GM23338 (cell line): ENCODE results near the gene SSBP2. TPM values are rescaled to one million over a fixed set of nuclear protein-coding genes. Genes with fewer than 3 reads are reported as not detected.
A peak's percentile ranks its signal among the peaks of the same experiment; 100 is the strongest.

ENCODE experiments used
- ATAC-seq: fragments of 200-7000 bp; cut with Tn5 transposase; 3 replicates; pipeline ENCODE4 v1.9.1; 2020
- DNase-seq: peaks from one replicate; pipeline ENCODE4 v3.0.0-alpha.2; 2015; ENCODE audit warnings: low spot score
- H2AFZ ChIP-seq: fragments of 200-600 bp; sonication (generic); 2 replicates; pipeline ENCODE4 v1.8.0; 2016; ENCODE audit warnings: antibody characterized with exemption, mild to moderate bottlenecking, moderate library complexity
- H3F3A ChIP-seq: fragments of 200-600 bp; sonication (generic); replicated peaks from 2 replicates; pipeline ENCODE4 v1.8.0; 2017; ENCODE audit warnings: antibody characterized with exemption, mixed run types, low read depth
- H3K27ac ChIP-seq: fragments of 200-600 bp; sonication (generic); 2 replicates; pipeline ENCODE4 v1.6.1; 2016; ENCODE audit warnings: low read depth
- H3K27me3 ChIP-seq: fragments of 200-600 bp; sonication (generic); 2 replicates; pipeline ENCODE4 v1.8.0; 2016; ENCODE audit warnings: mild to moderate bottlenecking, mixed run types, moderate library complexity; ENCODE audit not compliant: insufficient read depth
- H3K36me3 ChIP-seq: fragments of 200-600 bp; sonication (generic); 2 replicates; pipeline ENCODE4 v1.8.0; 2016; ENCODE audit warnings: mild to moderate bottlenecking; ENCODE audit not compliant: insufficient read depth
- H3K4me1 ChIP-seq: fragments of 200-600 bp; sonication (generic); 2 replicates; pipeline ENCODE4 v1.8.0; 2016; ENCODE audit warnings: mild to moderate bottlenecking, moderate library complexity; ENCODE audit not compliant: insufficient read depth
- H3K4me2 ChIP-seq: fragments of 200-600 bp; sonication (generic); 2 replicates; pipeline ENCODE4 v1.7.1; 2017; ENCODE audit warnings: mixed run types
- H3K4me3 ChIP-seq: fragments of 200-600 bp; sonication (generic); 2 replicates; pipeline ENCODE4 v1.6.1; 2016; ENCODE audit warnings: mixed run types
- H3K79me2 ChIP-seq: fragments of 200-600 bp; sonication (generic); replicated peaks from 2 replicates; pipeline ENCODE4 v1.8.0; 2017; ENCODE audit warnings: mild to moderate bottlenecking; ENCODE audit not compliant: insufficient read depth
- H3K9me2 ChIP-seq: fragments of 200-600 bp; sonication (generic); 2 replicates; pipeline ENCODE4 v1.8.0; 2017; ENCODE audit not compliant: insufficient read depth
- H4K20me1 ChIP-seq: fragments of 200-600 bp; sonication (generic); replicated peaks from 2 replicates; pipeline ENCODE4 v1.8.0; 2017; ENCODE audit warnings: mild to moderate bottlenecking; ENCODE audit not compliant: insufficient read depth
- H3K27ac Mint-ChIP-seq: 2 replicates; pipeline ENCODE4 v1.8.0; 2020; ENCODE audit warnings: inconsistent platforms, mild to moderate bottlenecking, moderate library complexity, mixed read lengths
- H3K27me3 Mint-ChIP-seq: 3 replicates; pipeline ENCODE4 v1.8.0; 2022; ENCODE audit warnings: low read depth, mild to moderate bottlenecking, moderate library complexity, mixed read lengths, inconsistent platforms; ENCODE audit not compliant: insufficient read depth, poor library complexity
- H3K36me3 Mint-ChIP-seq: 3 replicates; pipeline ENCODE4 v1.8.0; 2021; ENCODE audit warnings: low read depth, mild to moderate bottlenecking, inconsistent platforms, moderate library complexity, mixed read lengths
- H3K4me1 Mint-ChIP-seq: 3 replicates; pipeline ENCODE4 v1.8.0; 2020; ENCODE audit warnings: mild to moderate bottlenecking, inconsistent platforms, mixed read lengths
- H3K4me3 Mint-ChIP-seq: 3 replicates; pipeline ENCODE4 v1.8.0; 2021; ENCODE audit warnings: moderate library complexity, mild to moderate bottlenecking, inconsistent platforms, mixed read lengths
- H3K9me3 Mint-ChIP-seq: 3 replicates; pipeline ENCODE4 v1.8.0; 2020; ENCODE audit warnings: moderate library complexity, mild to moderate bottlenecking, inconsistent platforms, mixed read lengths
- CREB1 ChIP-seq: fragments of 250-450 bp; sonication (Bioruptor Pico); IDR thresholded peaks from 2 replicates; pipeline ENCODE4 v1.5.0; 2020; ENCODE audit warnings: low read depth, mild to moderate bottlenecking, moderate library complexity
- CTCF ChIP-seq, 2 experiments: fragments of 200-600 bp in 1 of 2; sonication (generic) in 1 of 2; conservative IDR thresholded peaks; 2 replicates each; pipeline versions ENCODE4 v1.5.1 to v1.6.1; 2016 to 2017; ENCODE audit warnings: antibody characterized with exemption in 2 of 2, low read depth in 2 of 2, mild to moderate bottlenecking in 2 of 2, moderate library complexity in 1 of 2
- EZH2 ChIP-seq: fragments of 200-600 bp; sonication (generic); IDR thresholded peaks from one replicate; pipeline ENCODE4 v1.8.0; 2017; ENCODE audit warnings: antibody characterized with exemption, mild to moderate bottlenecking, low read depth; ENCODE audit not compliant: unreplicated experiment
- EZH2phosphoT487 ChIP-seq: fragments of 200-600 bp; sonication (generic); IDR thresholded peaks from one replicate; pipeline ENCODE4 v1.8.1; 2018; ENCODE audit warnings: antibody characterized with exemption; ENCODE audit not compliant: unreplicated experiment
- JUNB ChIP-seq: IDR thresholded peaks from one replicate; pipeline ENCODE4 v1.6.1; 2016; ENCODE audit warnings: antibody characterized with exemption; ENCODE audit not compliant: unreplicated experiment
- NANOG ChIP-seq: IDR thresholded peaks from 2 replicates; pipeline ENCODE4 v1.6.1; 2016; ENCODE audit warnings: antibody characterized with exemption, borderline replicate concordance
- POLR2AphosphoS5 ChIP-seq: IDR thresholded peaks from 2 replicates; pipeline ENCODE4 v1.6.1; 2016; ENCODE audit warnings: antibody characterized with exemption, low read depth
- REST ChIP-seq: IDR thresholded peaks from one replicate; pipeline ENCODE4 v1.6.1; 2018; ENCODE audit warnings: antibody characterized with exemption; ENCODE audit not compliant: unreplicated experiment
- STAT1 ChIP-seq: IDR thresholded peaks from one replicate; pipeline ENCODE4 v1.6.1; 2016; ENCODE audit warnings: antibody characterized with exemption; ENCODE audit not compliant: unreplicated experiment
- ZNF114 ChIP-seq: fragments of 250-450 bp; sonication (Bioruptor Pico); IDR thresholded peaks from 2 replicates; pipeline ENCODE4 v1.5.0; 2020; ENCODE audit warnings: mild to moderate bottlenecking, moderate library complexity
- ZNF331 ChIP-seq: fragments of 250-450 bp; sonication (Bioruptor Pico); IDR thresholded peaks from 2 replicates; pipeline ENCODE4 v1.5.0; 2020; ENCODE audit warnings: low read depth, mild to moderate bottlenecking, moderate library complexity
- polyA plus RNA-seq: library from polyadenylated mRNA; unstranded; fragments of >200 nt; fragmentation: Nextera tagmentation; extraction: Ambion mirVana; gene quantifications from 2 replicates; pipeline ENCODE4 v1.2.1, GENCODE V29; 2016
- total RNA-seq: library from RNA; depleted of rRNA; stranded (reverse); fragments of >200 nt; shearing (Covaris generic); gene quantifications from 2 replicates; pipeline ENCODE4 v1.2.3, GENCODE V29; 2014
- TF ChIP-seq, protein P1 (sequence below): IDR thresholded peaks from 2 replicates; pipeline ENCODE4 v1.6.1; 2016; ENCODE audit warnings: antibody characterized with exemption

The SSBP2 gene
- total and polyA plus RNA-seq, 2 experiments from 2014 or later, result 21.5 to 24.7 TPM

DNA sequence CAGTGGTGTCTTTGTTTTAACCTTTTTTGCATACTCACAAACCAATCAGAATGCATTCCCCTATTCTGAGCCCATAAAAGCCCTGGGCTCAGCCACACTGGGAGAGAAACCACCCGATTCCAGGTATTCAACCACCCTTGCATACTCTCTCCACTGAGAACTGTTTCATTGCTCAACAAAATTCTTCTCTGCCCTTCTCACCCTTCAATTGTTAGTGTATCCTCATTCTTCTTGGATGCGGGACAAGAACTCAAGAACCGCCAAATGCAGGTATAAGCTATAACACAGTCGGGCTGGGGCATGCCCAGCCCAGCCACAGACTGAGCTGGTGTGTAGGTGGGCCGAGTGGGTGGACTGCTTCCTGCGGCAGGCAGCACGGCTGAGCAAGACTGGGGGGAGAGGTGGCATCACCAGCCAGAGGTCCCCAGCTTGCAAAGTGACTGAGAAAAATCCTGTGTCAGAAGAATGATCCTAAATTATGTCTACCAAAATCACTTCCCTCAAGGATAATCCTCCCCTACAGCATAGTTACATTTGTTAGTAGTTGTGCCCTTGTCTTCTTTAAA is 141.0 kb downstream of the SSBP2 start:
- Mint-ChIP-seq H3K36me3 (peaks cover 50% of the 10 kb centered on the region), H3K27ac (no peak overlapping the region), H3K4me1 (peaks cover 12% of the 10 kb centered on the region), H3K4me3 (no peak overlapping the region), H3K9me3 (peaks cover 24% of the 10 kb centered on the region), H3K27me3 (peaks cover 3% of the 10 kb centered on the region)
- Histone ChIP-seq H4K20me1 (no peaks in the 10 kb centered on the region), H3K36me3 (peaks cover 4% of the 10 kb centered on the region), H3K4me2 (no peak overlapping the region), H3F3A (no peaks in the 10 kb centered on the region), H2AFZ (no peak overlapping the region), H3K4me3 (no peak overlapping the region), H3K27me3 (no peaks in the 10 kb centered on the region), H3K4me1 (peaks cover 10% of the 10 kb centered on the region; the same call in 1 of the 2 replicates), H3K9me2 (no peaks in the 10 kb centered on the region), H3K27ac (no peak overlapping the region), H3K79me2 (no peaks in the 10 kb centered on the region)
- no peak for ATAC-seq
- no peak for TF ChIP-seq STAT1
- peak; percentile 62 for DNase-seq

GRCh38 chr5:81608976-81609375 is 141.9 kb downstream of the SSBP2 start:
- no peak overlapping the region for H3K27ac ChIP-seq
- H3K36me3 Mint-ChIP-seq, result peaks cover 44% of the 10 kb centered on the region
- TF ChIP-seq, protein P1, sequence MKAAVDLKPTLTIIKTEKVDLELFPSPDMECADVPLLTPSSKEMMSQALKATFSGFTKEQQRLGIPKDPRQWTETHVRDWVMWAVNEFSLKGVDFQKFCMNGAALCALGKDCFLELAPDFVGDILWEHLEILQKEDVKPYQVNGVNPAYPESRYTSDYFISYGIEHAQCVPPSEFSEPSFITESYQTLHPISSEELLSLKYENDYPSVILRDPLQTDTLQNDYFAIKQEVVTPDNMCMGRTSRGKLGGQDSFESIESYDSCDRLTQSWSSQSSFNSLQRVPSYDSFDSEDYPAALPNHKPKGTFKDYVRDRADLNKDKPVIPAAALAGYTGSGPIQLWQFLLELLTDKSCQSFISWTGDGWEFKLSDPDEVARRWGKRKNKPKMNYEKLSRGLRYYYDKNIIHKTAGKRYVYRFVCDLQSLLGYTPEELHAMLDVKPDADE, result no peak
- TF ChIP-seq NANOG (no peak), CTCF (conservative IDR thresholded peaks at IDR 0.05; ENCODE audit: low read depth in 2 of 2) (no peak), STAT1 (no peak), JUNB (no peak), EZH2 (no peak), POLR2AphosphoS5 (no peak), REST (no peak), ZNF114 (CRISPR knock-in tag) (no peak), CREB1 (no peak), EZH2phosphoT487 (no peak), ZNF331 (CRISPR knock-in tag) (no peak)

More at GRCh38 chr5:81608976-81609375, 141.9 kb downstream of the SSBP2 start:
- Histone ChIP-seq H3F3A (no peaks in the 10 kb centered on the region), H3K4me2 (no peak overlapping the region), H4K20me1 (no peaks in the 10 kb centered on the region), H3K27me3 (no peaks in the 10 kb centered on the region), H3K79me2 (no peaks in the 10 kb centered on the region), H3K4me1 (peaks cover 16% of the 10 kb centered on the region), H3K9me2 (no peaks in the 10 kb centered on the region), H3K4me3 (no peak overlapping the region), H3K36me3 (peaks cover 4% of the 10 kb centered on the region), H2AFZ (no peak overlapping the region)
- DNase-seq (no peak), ATAC-seq (no peak)
- Mint-ChIP-seq H3K27me3 (peaks cover 2% of the 10 kb centered on the region), H3K9me3 (peaks cover 24% of the 10 kb centered on the region), H3K27ac (no peak overlapping the region), H3K4me1 (peaks cover 17% of the 10 kb centered on the region), H3K4me3 (no peak overlapping the region)
